ENCODE results near the gene PDIK1L. TPM values are rescaled to one million over a fixed set of nuclear protein-coding genes. Genes with fewer than 3 reads are reported as not detected.

The PDIK1L gene
- total and polyA plus RNA-seq, 2 donors (not counting 1 experiment from before 2014, with no cell fraction given) = 1.3 to 17.3 TPM

DNA sequence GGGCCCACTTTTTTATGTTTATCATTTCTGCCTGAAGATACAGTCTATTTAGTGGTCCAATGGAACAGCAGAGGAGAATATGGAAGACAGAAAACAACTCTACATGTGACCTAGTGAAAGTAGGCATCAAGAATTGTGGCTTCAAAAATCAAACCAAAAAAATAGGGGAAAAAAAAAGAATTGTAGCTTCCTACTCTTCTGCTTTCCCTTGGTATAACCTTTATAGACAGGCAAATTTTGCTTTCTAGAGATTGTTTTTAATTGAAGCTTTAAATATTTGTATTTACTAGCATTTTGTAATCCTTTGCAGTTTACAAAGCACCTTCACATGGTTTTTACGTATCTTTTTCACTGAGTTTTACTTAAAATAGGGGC, 14.3 kb downstream of the PDIK1L start:
- no peak overlapping the region for H3K4me3 Mint-ChIP-seq
- H3K36me3 ChIP-seq (replicated peaks in 1 of 2; ENCODE audit: control extremely low read depth in 1 of 2, control insufficient read depth in 1 of 2, extremely low read depth in 1 of 2, insufficient read depth in 2 of 2, low read length in 1 of 2) = peaks cover 0 to 14% of the 10 kb centered on the region in 2 experiments
- no peak for DNase-seq
- peaks cover 21% of the 10 kb centered on the region for H3K4me1 Mint-ChIP-seq
- peaks cover 4% of the 10 kb centered on the region for H3K27me3 Mint-ChIP-seq
- TF ChIP-seq EZH2 (IDR thresholded peaks at IDR 0.05; ENCODE audit: borderline replicate concordance, insufficient read depth, low read depth, low read length, poor library complexity, severe bottlenecking) = no peak
- TF ChIP-seq, protein P1, sequence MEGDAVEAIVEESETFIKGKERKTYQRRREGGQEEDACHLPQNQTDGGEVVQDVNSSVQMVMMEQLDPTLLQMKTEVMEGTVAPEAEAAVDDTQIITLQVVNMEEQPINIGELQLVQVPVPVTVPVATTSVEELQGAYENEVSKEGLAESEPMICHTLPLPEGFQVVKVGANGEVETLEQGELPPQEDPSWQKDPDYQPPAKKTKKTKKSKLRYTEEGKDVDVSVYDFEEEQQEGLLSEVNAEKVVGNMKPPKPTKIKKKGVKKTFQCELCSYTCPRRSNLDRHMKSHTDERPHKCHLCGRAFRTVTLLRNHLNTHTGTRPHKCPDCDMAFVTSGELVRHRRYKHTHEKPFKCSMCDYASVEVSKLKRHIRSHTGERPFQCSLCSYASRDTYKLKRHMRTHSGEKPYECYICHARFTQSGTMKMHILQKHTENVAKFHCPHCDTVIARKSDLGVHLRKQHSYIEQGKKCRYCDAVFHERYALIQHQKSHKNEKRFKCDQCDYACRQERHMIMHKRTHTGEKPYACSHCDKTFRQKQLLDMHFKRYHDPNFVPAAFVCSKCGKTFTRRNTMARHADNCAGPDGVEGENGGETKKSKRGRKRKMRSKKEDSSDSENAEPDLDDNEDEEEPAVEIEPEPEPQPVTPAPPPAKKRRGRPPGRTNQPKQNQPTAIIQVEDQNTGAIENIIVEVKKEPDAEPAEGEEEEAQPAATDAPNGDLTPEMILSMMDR (IDR thresholded peaks at IDR 0.05) = no peak
- H3K27me3 ChIP-seq (replicated peaks in 1 of 4; ENCODE audit: control extremely low read depth in 1 of 4, control insufficient read depth in 3 of 4, insufficient read depth in 4 of 4, low read length in 3 of 4) = peaks cover 0 to 11% (median 2%) of the 10 kb centered on the region in 4 experiments
- peak overlapping the region; percentile 29 for H3K4me2 ChIP-seq (replicated peaks; ENCODE audit: low read depth, low read length, poor library complexity, severe bottlenecking)
- peaks cover 18 to 21% of the 10 kb centered on the region in 2 donors for H3K4me1 ChIP-seq (ENCODE audit: control insufficient read depth in 2 of 2, insufficient read depth in 2 of 2, low read length in 2 of 2)
- H3K9ac ChIP-seq (ENCODE audit: low read length) = no peak overlapping the region
- no peaks in the 10 kb centered on the region for H3K9me3 ChIP-seq (ENCODE audit: control extremely low read depth in 1 of 3, control insufficient read depth in 2 of 3, insufficient read depth in 1 of 3, low read length in 2 of 3)
- no peaks in the 10 kb centered on the region for H3K79me2 ChIP-seq (ENCODE audit: control insufficient read depth, insufficient read depth, low read length)
- peak overlapping the region; percentile 13 for H3K27ac Mint-ChIP-seq
- intact Hi-C loops (cut with micrococcal nuclease) = no loop called here
- H3K4me3 ChIP-seq (ENCODE audit: control extremely low read depth in 1 of 5, extremely low read depth in 1 of 5, insufficient read depth in 1 of 5, low read depth in 2 of 5, low read length in 4 of 5) = no peak overlapping the region
- POLR2A ChIA-PET = no interaction called here
- no peaks in the 10 kb centered on the region for H3K9me3 Mint-ChIP-seq (ENCODE audit: insufficient read depth)
- ATAC-seq (ENCODE audit: low read depth) = no peak
- peak overlapping the region; percentile 8 for H2AFZ ChIP-seq (ENCODE audit: insufficient read depth, low read depth, low read length, poor library complexity, severe bottlenecking)
- CTCF ChIA-PET = interaction anchor here (1.1 to 2.4 kb wide), 3 partner anchors 11 to 21 kb away, joined by 3 to 17 read pairs (median 4); no protein-coding TSS in a partner anchor
- no CpG with 5 or more reads among the region's 1 CpG for WGBS (ENCODE audit: insufficient coverage)
- peak overlapping the region in 1 of 2 donors; percentile 34 for H3K27ac ChIP-seq (ENCODE audit: low read length in 2 of 2)
- H4K20me1 ChIP-seq (ENCODE audit: control insufficient read depth, insufficient read depth, low read length, poor library complexity, severe bottlenecking) = no peaks in the 10 kb centered on the region

DNA sequence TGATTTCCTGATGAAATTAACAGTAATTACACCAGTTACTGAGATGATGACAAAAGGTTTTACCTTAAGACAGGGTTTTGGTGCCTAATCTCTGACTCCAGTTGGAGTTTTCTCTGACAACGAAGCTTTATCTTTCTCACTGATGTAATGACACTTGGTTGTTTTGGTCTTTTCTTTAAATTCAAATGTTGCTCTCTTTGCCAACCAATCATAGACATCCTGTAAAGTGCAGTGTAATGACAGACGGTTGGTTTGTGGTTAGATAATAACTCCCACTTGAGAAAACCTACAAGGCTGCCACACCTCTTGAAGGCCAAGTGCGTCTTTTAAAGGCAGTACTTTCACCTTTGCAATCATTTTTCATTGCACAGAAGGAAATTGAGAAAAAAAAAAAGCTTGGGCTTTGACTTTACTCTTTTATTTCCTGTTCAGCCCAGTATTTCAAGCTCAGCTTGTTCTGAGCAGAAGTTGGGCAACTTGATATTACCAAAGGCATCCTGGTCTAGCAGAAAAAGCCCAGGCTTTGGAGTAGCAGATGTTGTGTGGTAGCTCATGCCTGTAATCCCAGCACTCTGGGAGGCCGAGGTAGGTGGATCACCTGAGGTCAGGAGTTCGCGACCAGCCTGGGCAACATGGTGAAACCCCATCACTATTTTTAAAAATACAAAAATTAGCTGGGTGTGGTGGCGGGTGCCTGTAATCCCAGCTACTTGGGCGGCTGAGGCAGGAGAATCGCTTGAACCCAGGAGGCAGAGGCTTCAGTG, 14.9 kb downstream of the PDIK1L start:
- peaks cover 0 to 11% (median 3%) of the 10 kb centered on the region in 4 experiments for H3K27me3 ChIP-seq (replicated peaks in 1 of 4; ENCODE audit: control extremely low read depth in 1 of 4, control insufficient read depth in 3 of 4, insufficient read depth in 4 of 4, low read length in 3 of 4)
- H3K9ac ChIP-seq (ENCODE audit: low read length) = no peak overlapping the region
- H2AFZ ChIP-seq (ENCODE audit: insufficient read depth, low read depth, low read length, poor library complexity, severe bottlenecking) = peak overlapping the region; percentile 8
- H3K27me3 Mint-ChIP-seq = peaks cover 7% of the 10 kb centered on the region
- H3K4me1 Mint-ChIP-seq = peaks cover 21% of the 10 kb centered on the region
- H3K36me3 ChIP-seq (replicated peaks in 1 of 2; ENCODE audit: control extremely low read depth in 1 of 2, control insufficient read depth in 1 of 2, extremely low read depth in 1 of 2, insufficient read depth in 2 of 2, low read length in 1 of 2) = peaks cover 0 to 14% of the 10 kb centered on the region in 2 experiments
- DNase-seq = peak; percentile 50
- no peaks in the 10 kb centered on the region for H3K9me3 Mint-ChIP-seq (ENCODE audit: insufficient read depth)
- no peak for TF ChIP-seq EZH2 (IDR thresholded peaks at IDR 0.05; ENCODE audit: borderline replicate concordance, insufficient read depth, low read depth, low read length, poor library complexity, severe bottlenecking)
- TF ChIP-seq, protein P1 (IDR thresholded peaks at IDR 0.05) = no peak
- H3K4me1 ChIP-seq (ENCODE audit: control insufficient read depth in 2 of 2, insufficient read depth in 2 of 2, low read length in 2 of 2) = peaks cover 18 to 21% of the 10 kb centered on the region in 2 donors
- H3K27ac ChIP-seq (ENCODE audit: low read length in 2 of 2) = peak overlapping the region in 1 of 2 donors; percentile 34
- no peaks in the 10 kb centered on the region for H4K20me1 ChIP-seq (ENCODE audit: control insufficient read depth, insufficient read depth, low read length, poor library complexity, severe bottlenecking)
- peak overlapping the region; percentile 44 for H3K4me3 Mint-ChIP-seq
- CTCF ChIA-PET = interaction anchor here (1.0 to 2.4 kb wide), 5 partner anchors 10 to 24 kb away, joined by 3 to 17 read pairs (median 4); no protein-coding TSS in a partner anchor
- peak overlapping the region; percentile 29 for H3K4me2 ChIP-seq (replicated peaks; ENCODE audit: low read depth, low read length, poor library complexity, severe bottlenecking)
- POLR2A ChIA-PET = interaction anchor here (1.1 kb wide), 1 partner anchor 13 kb away, joined by 3 read pairs; no protein-coding TSS in a partner anchor
- intact Hi-C loops (cut with micrococcal nuclease) = no loop called here
- no peaks in the 10 kb centered on the region for H3K79me2 ChIP-seq (ENCODE audit: control insufficient read depth, insufficient read depth, low read length)
- ATAC-seq (ENCODE audit: low read depth) = peak; percentile 84
- H3K4me3 ChIP-seq (ENCODE audit: control extremely low read depth in 1 of 5, extremely low read depth in 1 of 5, insufficient read depth in 1 of 5, low read depth in 2 of 5, low read length in 4 of 5) = no peak overlapping the region
- 75% methylated on average over 3 of the region's 9 CpGs for WGBS (ENCODE audit: insufficient coverage)
- peak overlapping the region; percentile 13 for H3K27ac Mint-ChIP-seq
- H3K9me3 ChIP-seq (ENCODE audit: control extremely low read depth in 1 of 3, control insufficient read depth in 2 of 3, insufficient read depth in 1 of 3, low read length in 2 of 3) = no peaks in the 10 kb centered on the region

Measured in B cell (primary cell).